Measurements from ENCODE around the gene LCLAT1.

DNA sequence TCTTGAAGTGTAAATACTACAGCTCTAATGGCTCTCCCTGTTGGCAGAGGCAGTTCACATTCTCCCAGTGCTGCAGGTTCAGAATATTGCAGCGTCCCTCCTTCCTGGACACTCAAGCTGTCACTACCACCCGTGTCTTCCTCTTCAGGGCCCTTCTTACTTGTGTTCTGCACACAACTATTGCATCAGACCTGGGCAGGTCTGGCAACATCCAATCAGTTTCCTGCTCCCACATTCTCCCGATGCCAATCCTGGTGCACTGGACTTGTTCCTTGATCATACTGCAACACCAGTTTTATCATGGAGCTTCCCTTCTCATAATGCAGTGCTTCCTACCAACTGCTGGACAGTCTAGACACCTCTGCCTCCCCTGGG, 198.7 kb downstream of the LCLAT1 start:
- TF ChIP-seq, protein P1, sequence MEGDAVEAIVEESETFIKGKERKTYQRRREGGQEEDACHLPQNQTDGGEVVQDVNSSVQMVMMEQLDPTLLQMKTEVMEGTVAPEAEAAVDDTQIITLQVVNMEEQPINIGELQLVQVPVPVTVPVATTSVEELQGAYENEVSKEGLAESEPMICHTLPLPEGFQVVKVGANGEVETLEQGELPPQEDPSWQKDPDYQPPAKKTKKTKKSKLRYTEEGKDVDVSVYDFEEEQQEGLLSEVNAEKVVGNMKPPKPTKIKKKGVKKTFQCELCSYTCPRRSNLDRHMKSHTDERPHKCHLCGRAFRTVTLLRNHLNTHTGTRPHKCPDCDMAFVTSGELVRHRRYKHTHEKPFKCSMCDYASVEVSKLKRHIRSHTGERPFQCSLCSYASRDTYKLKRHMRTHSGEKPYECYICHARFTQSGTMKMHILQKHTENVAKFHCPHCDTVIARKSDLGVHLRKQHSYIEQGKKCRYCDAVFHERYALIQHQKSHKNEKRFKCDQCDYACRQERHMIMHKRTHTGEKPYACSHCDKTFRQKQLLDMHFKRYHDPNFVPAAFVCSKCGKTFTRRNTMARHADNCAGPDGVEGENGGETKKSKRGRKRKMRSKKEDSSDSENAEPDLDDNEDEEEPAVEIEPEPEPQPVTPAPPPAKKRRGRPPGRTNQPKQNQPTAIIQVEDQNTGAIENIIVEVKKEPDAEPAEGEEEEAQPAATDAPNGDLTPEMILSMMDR (IDR thresholded peaks at IDR 0.05; ENCODE audit: low read depth, low read length) = no peak
- no peak for TF ChIP-seq EZH2phosphoT487 (IDR thresholded peaks at IDR 0.05; ENCODE audit: low read depth)

Data from OCI-LY3 (cell line).